Mammary epithelial cell (primary cell): ENCODE measurements around the gene CST7.

Experiments
- EZH2 ChIP-seq: IDR thresholded peaks from 2 replicates; pipeline ENCODE4 v1.6.1; 2012; ENCODE audit warnings: low read length, inconsistent platforms, borderline replicate concordance
- TF ChIP-seq, protein P1 (sequence below), 2 donors: IDR thresholded peaks in 1 of 2; conservative IDR thresholded peaks in 1 of 2; 2 replicates each; pipeline ENCODE4 v1.5.1; 2011 to 2012; ENCODE audit warnings: inconsistent platforms in 2 of 2, low read length in 2 of 2, mild to moderate bottlenecking in 2 of 2, control low read depth in 1 of 2, low read depth in 1 of 2; ENCODE audit not compliant: insufficient read depth in 1 of 2; ENCODE audit errors: extremely low read depth in 1 of 2

DNA sequence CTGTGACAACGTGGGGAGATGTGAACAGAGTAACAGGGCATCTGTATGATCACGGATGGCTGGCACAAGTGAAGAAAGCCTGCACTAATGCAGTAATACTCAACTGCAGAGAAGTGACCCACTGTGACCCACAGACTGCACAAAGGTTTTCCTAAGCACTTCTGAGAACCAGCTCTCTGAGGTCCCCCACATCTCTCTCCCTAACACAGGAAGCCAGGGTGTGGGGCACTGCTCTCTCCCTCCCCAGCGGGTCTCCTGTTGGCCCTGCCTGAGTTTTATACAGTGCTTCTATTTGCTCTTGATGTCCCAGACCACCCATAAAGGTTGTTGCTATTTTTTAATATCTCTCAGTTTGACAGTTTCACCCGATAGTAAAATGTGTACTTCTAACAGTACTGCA is 32.2 kb downstream of the CST7 start:
- TF ChIP-seq, protein P1, sequence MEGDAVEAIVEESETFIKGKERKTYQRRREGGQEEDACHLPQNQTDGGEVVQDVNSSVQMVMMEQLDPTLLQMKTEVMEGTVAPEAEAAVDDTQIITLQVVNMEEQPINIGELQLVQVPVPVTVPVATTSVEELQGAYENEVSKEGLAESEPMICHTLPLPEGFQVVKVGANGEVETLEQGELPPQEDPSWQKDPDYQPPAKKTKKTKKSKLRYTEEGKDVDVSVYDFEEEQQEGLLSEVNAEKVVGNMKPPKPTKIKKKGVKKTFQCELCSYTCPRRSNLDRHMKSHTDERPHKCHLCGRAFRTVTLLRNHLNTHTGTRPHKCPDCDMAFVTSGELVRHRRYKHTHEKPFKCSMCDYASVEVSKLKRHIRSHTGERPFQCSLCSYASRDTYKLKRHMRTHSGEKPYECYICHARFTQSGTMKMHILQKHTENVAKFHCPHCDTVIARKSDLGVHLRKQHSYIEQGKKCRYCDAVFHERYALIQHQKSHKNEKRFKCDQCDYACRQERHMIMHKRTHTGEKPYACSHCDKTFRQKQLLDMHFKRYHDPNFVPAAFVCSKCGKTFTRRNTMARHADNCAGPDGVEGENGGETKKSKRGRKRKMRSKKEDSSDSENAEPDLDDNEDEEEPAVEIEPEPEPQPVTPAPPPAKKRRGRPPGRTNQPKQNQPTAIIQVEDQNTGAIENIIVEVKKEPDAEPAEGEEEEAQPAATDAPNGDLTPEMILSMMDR (conservative IDR thresholded peaks at IDR 0.05 in 1 of 2, IDR thresholded peaks at IDR 0.05 in 1 of 2; ENCODE audit: extremely low read depth in 1 of 2, insufficient read depth in 1 of 2, low read depth in 1 of 2, low read length in 2 of 2), result no peak
- no peak for TF ChIP-seq EZH2
